ENCODE results near the gene ADGRA1. TPM values are rescaled to one million over a fixed set of nuclear protein-coding genes. Genes with fewer than 3 reads are reported as not detected.

ADGRA1 gene
- total RNA-seq, 3 donors from 2014 or later (not counting 1 experiment from before 2014, with no cell fraction given) = not detected

DNA sequence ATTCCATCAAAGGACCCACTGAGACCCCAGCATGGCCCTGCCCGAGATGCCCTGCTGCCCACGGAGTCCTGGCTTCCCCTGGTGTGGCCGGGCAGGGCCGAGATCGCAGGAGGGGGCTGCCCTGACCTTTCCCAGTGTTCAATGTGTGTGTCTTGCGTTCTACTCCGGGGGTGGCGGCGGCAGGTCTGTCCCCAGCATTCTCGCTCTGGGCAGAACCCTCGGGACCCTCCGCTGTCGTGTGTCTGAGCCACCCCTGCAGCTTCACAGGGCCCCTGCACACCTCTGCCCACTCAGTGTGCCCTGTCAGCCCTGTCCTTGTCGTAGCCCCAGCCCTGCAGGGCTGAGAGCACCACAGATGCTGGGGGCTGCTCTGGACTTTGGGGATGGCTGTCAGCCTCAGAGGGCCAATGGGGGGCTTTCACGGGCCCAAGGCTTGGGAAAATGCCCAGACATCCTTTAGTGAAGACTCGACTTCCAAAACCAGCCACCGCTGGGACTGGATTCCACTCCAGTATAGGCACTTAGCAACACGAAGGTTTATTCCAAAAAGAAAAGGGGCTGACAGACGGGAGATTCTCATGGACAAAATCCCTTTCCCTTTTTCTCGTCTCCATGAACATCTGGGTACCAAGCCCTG, 42.3 kb downstream of the ADGRA1 start:
- H3K36me3 ChIP-seq (ENCODE audit: control insufficient read depth, insufficient read depth, low read length) = no peaks in the 10 kb centered on the region
- H3K27ac Mint-ChIP-seq = no peak overlapping the region
- ATAC-seq = no peak
- no peaks in the 10 kb centered on the region for H3K27me3 ChIP-seq (ENCODE audit: control insufficient read depth, insufficient read depth, low read length)
- peaks cover 4 to 5% of the 10 kb centered on the region in 2 donors for H3K27me3 Mint-ChIP-seq (ENCODE audit: low read depth in 2 of 2)
- no peaks in the 10 kb centered on the region for H3K4me1 ChIP-seq (ENCODE audit: control insufficient read depth, insufficient read depth, low read length)
- no peaks in the 10 kb centered on the region for H3K9me3 Mint-ChIP-seq
- TF ChIP-seq, protein P1, sequence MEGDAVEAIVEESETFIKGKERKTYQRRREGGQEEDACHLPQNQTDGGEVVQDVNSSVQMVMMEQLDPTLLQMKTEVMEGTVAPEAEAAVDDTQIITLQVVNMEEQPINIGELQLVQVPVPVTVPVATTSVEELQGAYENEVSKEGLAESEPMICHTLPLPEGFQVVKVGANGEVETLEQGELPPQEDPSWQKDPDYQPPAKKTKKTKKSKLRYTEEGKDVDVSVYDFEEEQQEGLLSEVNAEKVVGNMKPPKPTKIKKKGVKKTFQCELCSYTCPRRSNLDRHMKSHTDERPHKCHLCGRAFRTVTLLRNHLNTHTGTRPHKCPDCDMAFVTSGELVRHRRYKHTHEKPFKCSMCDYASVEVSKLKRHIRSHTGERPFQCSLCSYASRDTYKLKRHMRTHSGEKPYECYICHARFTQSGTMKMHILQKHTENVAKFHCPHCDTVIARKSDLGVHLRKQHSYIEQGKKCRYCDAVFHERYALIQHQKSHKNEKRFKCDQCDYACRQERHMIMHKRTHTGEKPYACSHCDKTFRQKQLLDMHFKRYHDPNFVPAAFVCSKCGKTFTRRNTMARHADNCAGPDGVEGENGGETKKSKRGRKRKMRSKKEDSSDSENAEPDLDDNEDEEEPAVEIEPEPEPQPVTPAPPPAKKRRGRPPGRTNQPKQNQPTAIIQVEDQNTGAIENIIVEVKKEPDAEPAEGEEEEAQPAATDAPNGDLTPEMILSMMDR (IDR thresholded peaks at IDR 0.05) = no peak
- no peak for DNase-seq
- H3K9me3 ChIP-seq (ENCODE audit: control insufficient read depth, insufficient read depth, low read length) = no peaks in the 10 kb centered on the region
- no peak overlapping the region for H3K4me3 Mint-ChIP-seq
- no peaks in the 10 kb centered on the region for H3K4me1 Mint-ChIP-seq
- H3K36me3 Mint-ChIP-seq = no peaks in the 10 kb centered on the region
- H3K27ac ChIP-seq (ENCODE audit: low read length) = no peak overlapping the region
- no peak overlapping the region for H3K4me3 ChIP-seq (ENCODE audit: low read length)
- intact Hi-C loops (cut with micrococcal nuclease) = no loop called here
- WGBS (ENCODE audit: insufficient coverage) = 88% methylated on average over 19 of the region's 20 CpGs

DNA sequence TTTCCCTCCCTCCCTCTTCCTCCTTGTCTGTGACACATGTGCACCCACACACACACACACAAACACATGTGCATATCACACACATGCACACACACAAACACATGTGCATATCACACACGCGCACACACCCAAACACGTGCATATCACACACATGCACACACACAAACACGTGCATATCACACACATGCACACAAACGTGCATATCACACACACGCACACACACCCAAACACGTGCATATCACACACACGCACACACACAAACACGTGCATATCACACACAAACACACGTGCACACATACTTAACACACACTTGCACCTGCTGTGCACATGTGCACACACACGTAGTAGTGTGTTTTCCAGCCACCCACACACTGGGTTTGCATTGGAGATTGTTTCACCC, 42.9 kb downstream of the ADGRA1 start:
- 91% methylated on average over 11 of the region's 11 CpGs for WGBS (ENCODE audit: insufficient coverage)
- H3K27me3 ChIP-seq (ENCODE audit: control insufficient read depth, insufficient read depth, low read length) = no peaks in the 10 kb centered on the region
- Mint-ChIP-seq H3K36me3 (no peaks in the 10 kb centered on the region), H3K4me3 (no peak overlapping the region), H3K27ac (no peak overlapping the region), H3K4me1 (no peaks in the 10 kb centered on the region), H3K9me3 (no peaks in the 10 kb centered on the region), H3K27me3 (ENCODE audit: low read depth in 2 of 2) (peaks cover 0 to 2% of the 10 kb centered on the region in 2 donors)
- no peak overlapping the region for H3K4me3 ChIP-seq (ENCODE audit: low read length)
- intact Hi-C loops (cut with micrococcal nuclease) = no loop called here
- no peaks in the 10 kb centered on the region for H3K9me3 ChIP-seq (ENCODE audit: control insufficient read depth, insufficient read depth, low read length)
- TF ChIP-seq, protein P1 (IDR thresholded peaks at IDR 0.05) = no peak
- no peaks in the 10 kb centered on the region for H3K4me1 ChIP-seq (ENCODE audit: control insufficient read depth, insufficient read depth, low read length)
- no peak overlapping the region for H3K27ac ChIP-seq (ENCODE audit: low read length)
- DNase-seq = no peak
- ATAC-seq = no peak
- H3K36me3 ChIP-seq (ENCODE audit: control insufficient read depth, insufficient read depth, low read length) = no peaks in the 10 kb centered on the region

DNA sequence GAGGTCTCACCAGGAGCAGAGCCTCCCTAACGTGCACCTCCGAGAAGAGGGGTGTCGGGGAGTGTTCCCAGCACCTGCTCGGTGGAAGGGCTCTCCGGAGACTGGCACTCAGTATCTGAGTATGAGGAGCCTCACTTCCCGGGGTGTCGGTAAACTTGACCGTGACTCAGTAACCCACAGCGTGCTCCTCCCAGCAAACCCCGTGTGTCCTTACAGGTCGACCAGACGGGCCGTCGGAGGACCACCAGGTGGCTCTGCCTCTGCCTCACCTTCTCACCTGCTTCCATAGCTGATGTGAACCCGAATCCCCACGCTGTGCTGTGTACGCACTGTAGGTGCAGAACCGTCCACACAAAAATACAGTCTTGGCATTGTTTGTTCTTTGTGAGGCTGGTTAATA, 43.3 kb downstream of the ADGRA1 start:
- TF ChIP-seq, protein P1 (IDR thresholded peaks at IDR 0.05) = no peak
- WGBS (ENCODE audit: insufficient coverage) = 86% methylated on average over 18 of the region's 18 CpGs
- Mint-ChIP-seq H3K4me3 (no peak overlapping the region), H3K27ac (no peak overlapping the region), H3K36me3 (no peaks in the 10 kb centered on the region), H3K27me3 (ENCODE audit: low read depth in 2 of 2) (peaks cover 0 to 2% of the 10 kb centered on the region in 2 donors), H3K9me3 (no peaks in the 10 kb centered on the region), H3K4me1 (no peaks in the 10 kb centered on the region)
- H3K27me3 ChIP-seq (ENCODE audit: control insufficient read depth, insufficient read depth, low read length) = no peaks in the 10 kb centered on the region
- ATAC-seq (no peak), DNase-seq (no peak)
- no peaks in the 10 kb centered on the region for H3K9me3 ChIP-seq (ENCODE audit: control insufficient read depth, insufficient read depth, low read length)
- no peaks in the 10 kb centered on the region for H3K36me3 ChIP-seq (ENCODE audit: control insufficient read depth, insufficient read depth, low read length)
- H3K4me1 ChIP-seq (ENCODE audit: control insufficient read depth, insufficient read depth, low read length) = no peaks in the 10 kb centered on the region
- intact Hi-C loops (cut with micrococcal nuclease) = no loop called here
- H3K27ac ChIP-seq (ENCODE audit: low read length) = no peak overlapping the region
- no peak overlapping the region for H3K4me3 ChIP-seq (ENCODE audit: low read length)
